Heart left ventricle (tissue), 13 donors: ENCODE measurements around the gene RNF169.

Experiments used
- POLR2A ChIP-seq, 2 donors: fragments of 450-650 bp; IDR thresholded peaks; one replicate each; pipeline ENCODE4 v1.6.1; 2017; ENCODE audit warnings: antibody characterized with exemption in 2 of 2, mild to moderate bottlenecking in 2 of 2, moderate library complexity in 2 of 2
- TF ChIP-seq, protein P1 (sequence below), 12 donors: fragments of 200-600 bp; sonication (generic) in 4 of 12; IDR thresholded peaks; one replicate each; pipeline versions ENCODE4 v1.5.0 to v1.8.0; 2018 to 2022; ENCODE audit warnings: antibody characterized with exemption in 12 of 12, mild to moderate bottlenecking in 5 of 12
- donor health status: ischemic (EF 13 %, LVEDD 7.1; RV severe dilation, severe dysfunction).
- donor health status: DM: no; HTN: yes; CAD: no.
- donor health status: DM: no; HTN: no; CAD: no.
- donor health status: ischemic (EF 25% LVEDD 6.9; RV normal size, moderate dysfunction).
- donor health status: ischemic (EF 25% LVEDD 5.7; RV mildly dilated, moderate dysfunction).
- donor health status: ischemic (EF 35%, LVEDD 5.7; RV mildly dilated, moderate dysfunction).
- donor health status: nonischemic (EF 11% LVEDD 7.7; RV severe dilation, severe dysfunction).
- donor health status: DM: yes; HTN: yes; CAD: no.
- donor health status: PGD.
- donor health status: ischemic (EF 29% LVEDD 5.4; RV normal size, mild dysfunction).
- donor health status: nonischemic (EF 23%, LVEDD 6.1; RV moderate dilation, normal function).

DNA sequence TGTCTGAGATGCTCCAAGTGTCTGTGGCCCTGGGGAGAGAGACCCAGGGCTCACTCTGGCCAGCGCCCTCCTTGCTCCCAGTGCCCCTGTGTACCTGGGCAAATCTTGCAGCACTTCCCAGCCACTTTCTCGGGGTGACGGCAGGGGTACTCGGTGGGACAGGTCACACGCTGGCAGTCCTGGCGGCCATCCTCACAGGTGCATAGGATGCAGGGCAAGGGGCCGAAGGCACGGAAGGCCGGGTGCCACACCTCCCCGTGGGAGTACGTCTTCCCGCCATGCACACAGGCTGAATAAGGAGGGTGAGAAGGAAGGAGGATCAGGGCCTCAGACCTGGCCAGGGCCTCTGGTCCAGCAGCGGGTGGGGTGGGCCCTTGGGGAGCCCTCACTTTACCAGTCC is 45.4 kb upstream of the RNF169 start:
- TF ChIP-seq, protein P1, sequence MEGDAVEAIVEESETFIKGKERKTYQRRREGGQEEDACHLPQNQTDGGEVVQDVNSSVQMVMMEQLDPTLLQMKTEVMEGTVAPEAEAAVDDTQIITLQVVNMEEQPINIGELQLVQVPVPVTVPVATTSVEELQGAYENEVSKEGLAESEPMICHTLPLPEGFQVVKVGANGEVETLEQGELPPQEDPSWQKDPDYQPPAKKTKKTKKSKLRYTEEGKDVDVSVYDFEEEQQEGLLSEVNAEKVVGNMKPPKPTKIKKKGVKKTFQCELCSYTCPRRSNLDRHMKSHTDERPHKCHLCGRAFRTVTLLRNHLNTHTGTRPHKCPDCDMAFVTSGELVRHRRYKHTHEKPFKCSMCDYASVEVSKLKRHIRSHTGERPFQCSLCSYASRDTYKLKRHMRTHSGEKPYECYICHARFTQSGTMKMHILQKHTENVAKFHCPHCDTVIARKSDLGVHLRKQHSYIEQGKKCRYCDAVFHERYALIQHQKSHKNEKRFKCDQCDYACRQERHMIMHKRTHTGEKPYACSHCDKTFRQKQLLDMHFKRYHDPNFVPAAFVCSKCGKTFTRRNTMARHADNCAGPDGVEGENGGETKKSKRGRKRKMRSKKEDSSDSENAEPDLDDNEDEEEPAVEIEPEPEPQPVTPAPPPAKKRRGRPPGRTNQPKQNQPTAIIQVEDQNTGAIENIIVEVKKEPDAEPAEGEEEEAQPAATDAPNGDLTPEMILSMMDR (IDR thresholded peaks at IDR 0.05): no peak
- no peak for TF ChIP-seq POLR2A (IDR thresholded peaks at IDR 0.05)
